HFFc6 (cell line): ENCODE measurements around the gene TP73. TPM values are rescaled to one million over a fixed set of nuclear protein-coding genes. Genes with fewer than 3 reads are reported as not detected.

ENCODE experiments used
- DNase-seq: peaks from one replicate; pipeline ENCODE4 v3.0.0-alpha.2; 2018
- H3K27ac Mint-ChIP-seq: 2 replicates; pipeline ENCODE4 v1.8.0; 2020; ENCODE audit warnings: mild to moderate bottlenecking, mixed read lengths
- H3K27me3 Mint-ChIP-seq: 2 replicates; pipeline ENCODE4 v1.8.0; 2021; ENCODE audit warnings: mild to moderate bottlenecking, moderate library complexity, mixed read lengths; ENCODE audit not compliant: insufficient read depth
- H3K36me3 Mint-ChIP-seq: 2 replicates; pipeline ENCODE4 v1.8.0; 2021; ENCODE audit warnings: low read depth, mixed read lengths
- H3K4me1 Mint-ChIP-seq: 2 replicates; pipeline ENCODE4 v1.8.0; 2020; ENCODE audit warnings: low read depth, mixed read lengths
- H3K4me3 Mint-ChIP-seq: 2 replicates; pipeline ENCODE4 v1.8.0; 2020; ENCODE audit warnings: mild to moderate bottlenecking, moderate library complexity, mixed read lengths
- H3K9me3 Mint-ChIP-seq: 2 replicates; pipeline ENCODE4 v1.8.0; 2020; ENCODE audit warnings: mild to moderate bottlenecking, mixed read lengths
- CTCF ChIP-seq: fragments of 200-600 bp; sonication (generic); IDR thresholded peaks from 2 replicates; pipeline ENCODE4 v1.5.0; 2021; ENCODE audit warnings: antibody characterized with exemption, mild to moderate bottlenecking
- total RNA-seq, 6 experiments: library from RNA; stranded (reverse); fragmentation: NEBNext Ultra II Directional; extraction: Animal tissue kit (Norgen Biotek cat#: 25700); gene quantifications; 2 replicates in 1 of 6; 3 replicates in 5 of 6; pipeline ENCODE4 v1.2.3, GENCODE V29; 2021

The TP73 gene
- total RNA-seq, 6 experiments from 2014 or later = not detected

GRCh38 chr1:3733094-3733882 lies 81.0 kb downstream of the TP73 start:
- Mint-ChIP-seq H3K36me3 (no peaks in the 10 kb centered on the region), H3K27me3 (peaks cover 14% of the 10 kb centered on the region), H3K9me3 (no peaks in the 10 kb centered on the region), H3K27ac (no peak overlapping the region), H3K4me3 (no peak overlapping the region), H3K4me1 (no peaks in the 10 kb centered on the region)
- TF ChIP-seq CTCF = no peak
- no peak for DNase-seq

GRCh38 chr1:3733883-3734589 lies 81.7 kb downstream of the TP73 start:
- no peak overlapping the region for H3K27ac Mint-ChIP-seq
- DNase-seq = no peak
- H3K4me3 Mint-ChIP-seq = no peak overlapping the region
- no peaks in the 10 kb centered on the region for H3K36me3 Mint-ChIP-seq
- H3K9me3 Mint-ChIP-seq = no peaks in the 10 kb centered on the region
- no peak for TF ChIP-seq CTCF
- H3K27me3 Mint-ChIP-seq = peaks cover 13% of the 10 kb centered on the region
- H3K4me1 Mint-ChIP-seq = no peaks in the 10 kb centered on the region

- no peak for TF ChIP-seq CTCF
- Mint-ChIP-seq H3K9me3 (no peaks in the 10 kb centered on the region), H3K27me3 (peaks cover 11% of the 10 kb centered on the region), H3K4me3 (no peak overlapping the region), H3K36me3 (no peaks in the 10 kb centered on the region), H3K4me1 (no peaks in the 10 kb centered on the region), H3K27ac (no peak overlapping the region)
- no peak for DNase-seq
These were observed 82.3 kb downstream of the TP73 start for GRCh38 chr1:3734602-3735001.

- no peak overlapping the region for H3K4me3 Mint-ChIP-seq
- TF ChIP-seq CTCF = no peak
These were observed 82.8 kb downstream of the TP73 start for GRCh38 chr1:3735027-3735681.

GRCh38 chr1:3735688-3736087 lies 83.4 kb downstream of the TP73 start:
- no peaks in the 10 kb centered on the region for H3K9me3 Mint-ChIP-seq
- no peaks in the 10 kb centered on the region for H3K36me3 Mint-ChIP-seq
- no peak overlapping the region for H3K27ac Mint-ChIP-seq
- no peaks in the 10 kb centered on the region for H3K4me1 Mint-ChIP-seq
- no peak for TF ChIP-seq CTCF
- DNase-seq = no peak
- peaks cover 10% of the 10 kb centered on the region for H3K27me3 Mint-ChIP-seq
- H3K4me3 Mint-ChIP-seq = no peak overlapping the region

More at GRCh38 chr1:3735027-3735681, 82.8 kb downstream of the TP73 start:
- Mint-ChIP-seq H3K4me1 (no peaks in the 10 kb centered on the region), H3K27ac (no peak overlapping the region), H3K36me3 (no peaks in the 10 kb centered on the region), H3K9me3 (no peaks in the 10 kb centered on the region), H3K27me3 (peaks cover 10% of the 10 kb centered on the region)
- DNase-seq = no peak
